Activated CD4-positive, alpha-beta T cell treated with anti-CD3 and anti-CD28 coated beads, Interleukin-2, Interleukin-4, amounts not matched to agents 100 ng/mL and 50 ng/mL, durations not matched to agents 16 hours and 8 hours (primary cell): ENCODE data around the gene BCKDHB.

Experiments used
- DNase-seq: peaks from one replicate; pipeline ENCODE4 v3.0.0-alpha.2; 2020; ENCODE audit warnings: low spot score

Gene BCKDHB

GRCh38 chr6:80151635-80152034 lies 45.2 kb downstream of the BCKDHB start:
- DNase-seq: no peak

- no peak for DNase-seq
Observed at GRCh38 chr6:80154160-80154559, 47.7 kb downstream of the BCKDHB start.

- no peak for DNase-seq
Observed at GRCh38 chr6:80156221-80156620, 49.8 kb downstream of the BCKDHB start.

GRCh38 chr6:80158478-80158989 lies 52.1 kb downstream of the BCKDHB start:
- DNase-seq: no peak

- no peak for DNase-seq
Observed at GRCh38 chr6:80161434-80161833, 55.0 kb downstream of the BCKDHB start.

GRCh38 chr6:80163754-80164187 lies 57.3 kb downstream of the BCKDHB start:
- peak; percentile 39 for DNase-seq

- peak; percentile 86 for DNase-seq
Observed at GRCh38 chr6:80165143-80165542, 58.7 kb downstream of the BCKDHB start.

GRCh38 chr6:80165819-80166218 lies 59.3 kb downstream of the BCKDHB start:
- no peak for DNase-seq

GRCh38 chr6:80170433-80170832 lies 64.0 kb downstream of the BCKDHB start:
- DNase-seq: no peak

- no peak for DNase-seq
Observed at GRCh38 chr6:80173411-80173810, 66.9 kb downstream of the BCKDHB start.

GRCh38 chr6:80174900-80175572 lies 68.6 kb downstream of the BCKDHB start:
- DNase-seq: no peak

GRCh38 chr6:80179695-80180094 lies 73.2 kb downstream of the BCKDHB start:
- no peak for DNase-seq

GRCh38 chr6:80181352-80182081 lies 75.0 kb downstream of the BCKDHB start:
- no peak for DNase-seq

- no peak for DNase-seq
Observed at GRCh38 chr6:80182308-80182707, 75.8 kb downstream of the BCKDHB start.

GRCh38 chr6:80183019-80183795 lies 76.7 kb downstream of the BCKDHB start:
- no peak for DNase-seq

- DNase-seq: no peak
Observed at GRCh38 chr6:80185492-80185891, 79.0 kb downstream of the BCKDHB start.

- no peak for DNase-seq
Observed at GRCh38 chr6:80186082-80186481, 79.6 kb downstream of the BCKDHB start.

GRCh38 chr6:80196906-80197305 lies 90.4 kb downstream of the BCKDHB start:
- DNase-seq: no peak

- DNase-seq: no peak
Observed at GRCh38 chr6:80197474-80197873, 91.0 kb downstream of the BCKDHB start.

GRCh38 chr6:80197986-80198385 lies 91.5 kb downstream of the BCKDHB start:
- DNase-seq: no peak

- no peak for DNase-seq
Observed at GRCh38 chr6:80203283-80203682, 96.8 kb downstream of the BCKDHB start.

- DNase-seq: no peak
Observed at GRCh38 chr6:80205404-80205803, 98.9 kb downstream of the BCKDHB start.

GRCh38 chr6:80206758-80207157 lies 100.3 kb downstream of the BCKDHB start:
- DNase-seq: no peak
